T-helper 1 cell treated with Interleukin-12 subunit alpha and Interleukin-12 subunit beta and Interleukin-4 antibody, amounts not matched to agents 30 μg/mL and 1 μg/mL, for 36 hours (primary cell): Measurements from ENCODE around the gene CDR2L.

Experiments used
- H3K27ac Mint-ChIP-seq: one replicate; pipeline ENCODE4 v1.8.0; 2021; ENCODE audit warnings: mild to moderate bottlenecking, mixed read lengths
- H3K27me3 Mint-ChIP-seq: one replicate; pipeline ENCODE4 v1.8.0; 2021; ENCODE audit warnings: low read depth, mixed read lengths
- H3K36me3 Mint-ChIP-seq: one replicate; pipeline ENCODE4 v1.8.0; 2021; ENCODE audit warnings: low read depth, mixed read lengths
- H3K4me1 Mint-ChIP-seq: one replicate; pipeline ENCODE4 v1.8.0; 2021; ENCODE audit warnings: low read depth, mixed read lengths
- H3K4me3 Mint-ChIP-seq: one replicate; pipeline ENCODE4 v1.8.0; 2021; ENCODE audit warnings: mild to moderate bottlenecking, moderate library complexity, mixed read lengths
- H3K9me3 Mint-ChIP-seq: one replicate; pipeline ENCODE4 v1.8.0; 2021; ENCODE audit warnings: mixed read lengths

The CDR2L gene

GRCh38 chr17:75047398-75048098 lies 60.1 kb downstream of the CDR2L start:
- peak overlapping the region; percentile 97 for H3K27ac Mint-ChIP-seq
- H3K4me1 Mint-ChIP-seq, result peaks cover 26% of the 10 kb centered on the region
- H3K4me3 Mint-ChIP-seq, result peak overlapping the region; percentile 99
- no peaks in the 10 kb centered on the region for H3K9me3 Mint-ChIP-seq
- peaks cover 12% of the 10 kb centered on the region for H3K36me3 Mint-ChIP-seq
- no peaks in the 10 kb centered on the region for H3K27me3 Mint-ChIP-seq

GRCh38 chr17:75048249-75048878 lies 60.9 kb downstream of the CDR2L start:
- peak overlapping the region; percentile 14 for H3K27ac Mint-ChIP-seq
- no peaks in the 10 kb centered on the region for H3K27me3 Mint-ChIP-seq
- H3K9me3 Mint-ChIP-seq, result no peaks in the 10 kb centered on the region
- peak overlapping the region; percentile 99 for H3K4me3 Mint-ChIP-seq
- peaks cover 16% of the 10 kb centered on the region for H3K36me3 Mint-ChIP-seq
- H3K4me1 Mint-ChIP-seq, result peaks cover 26% of the 10 kb centered on the region

GRCh38 chr17:75049057-75049456 lies 61.6 kb downstream of the CDR2L start:
- Mint-ChIP-seq H3K27ac (no peak overlapping the region), H3K27me3 (no peaks in the 10 kb centered on the region), H3K4me3 (peak overlapping the region; percentile 99), H3K36me3 (peaks cover 20% of the 10 kb centered on the region), H3K9me3 (no peaks in the 10 kb centered on the region), H3K4me1 (peaks cover 26% of the 10 kb centered on the region)

GRCh38 chr17:75049706-75050105 lies 62.3 kb downstream of the CDR2L start:
- H3K4me1 Mint-ChIP-seq, result peaks cover 23% of the 10 kb centered on the region
- no peak overlapping the region for H3K4me3 Mint-ChIP-seq
- no peaks in the 10 kb centered on the region for H3K9me3 Mint-ChIP-seq
- no peaks in the 10 kb centered on the region for H3K27me3 Mint-ChIP-seq
- peaks cover 21% of the 10 kb centered on the region for H3K36me3 Mint-ChIP-seq
- H3K27ac Mint-ChIP-seq, result no peak overlapping the region

GRCh38 chr17:75051941-75052340 lies 64.5 kb downstream of the CDR2L start:
- Mint-ChIP-seq H3K9me3 (no peaks in the 10 kb centered on the region), H3K27me3 (no peaks in the 10 kb centered on the region), H3K27ac (no peak overlapping the region), H3K36me3 (peaks cover 29% of the 10 kb centered on the region), H3K4me3 (no peak overlapping the region), H3K4me1 (peaks cover 20% of the 10 kb centered on the region)
